Omental fat pad (tissue), 4 donors: Measurements from ENCODE around the gene KHNYN. TPM values are rescaled to one million over a fixed set of nuclear protein-coding genes. Genes with fewer than 3 reads are reported as not detected.

Source experiments
- ATAC-seq: fragments of 150-250 bp; one replicate; pipeline ENCODE4 v1.9.1; 2016; ENCODE audit warnings: mild to moderate bottlenecking, moderate library complexity; ENCODE audit not compliant: low FRiP score
- DNase-seq: peaks from one replicate; pipeline ENCODE4 v3.0.0-alpha.2; 2019; ENCODE audit warnings: low spot score
- CTCF ChIP-seq, 3 donors: fragments of 450-650 bp; IDR thresholded peaks; one replicate each; pipeline ENCODE4 v1.5.1; 2016 to 2017; ENCODE audit warnings: antibody characterized with exemption in 3 of 3, mild to moderate bottlenecking in 3 of 3, moderate library complexity in 2 of 3
- total RNA-seq, 4 donors: library from RNA; depleted of rRNA; stranded (reverse); fragments of >200 nt; gene quantifications; one replicate each; pipeline ENCODE4 v1.1.0, GENCODE V29; 2016

Gene KHNYN
- total RNA-seq, 4 donors from 2014 or later: 32.1 to 77.1 (median 43.5) TPM

GRCh38 chr14:24431569-24432258, 2.0 kb downstream of the KHNYN start:
- peak in 2 of 3 donors; percentile 46 to 72 for TF ChIP-seq CTCF (IDR thresholded peaks at IDR 0.05)
- DNase-seq: peak; percentile 89
- ATAC-seq: peak; percentile 73

GRCh38 chr14:24432259-24433131, 2.7 kb downstream of the KHNYN start:
- no peak for DNase-seq
- no peak for TF ChIP-seq CTCF (IDR thresholded peaks at IDR 0.05)
- ATAC-seq: no peak

GRCh38 chr14:24434036-24434435, 4.3 kb downstream of the KHNYN start:
- TF ChIP-seq CTCF (IDR thresholded peaks at IDR 0.05): no peak
- no peak for DNase-seq
- no peak for ATAC-seq

- ATAC-seq (no peak), DNase-seq (no peak)
- TF ChIP-seq CTCF (IDR thresholded peaks at IDR 0.05): no peak
Measured at GRCh38 chr14:24434676-24435075, 4.9 kb downstream of the KHNYN start.

- ATAC-seq: no peak
- no peak for DNase-seq
- no peak for TF ChIP-seq CTCF (IDR thresholded peaks at IDR 0.05)
Measured at GRCh38 chr14:24435192-24435810, 5.5 kb downstream of the KHNYN start.

- no peak for TF ChIP-seq CTCF (IDR thresholded peaks at IDR 0.05)
- no peak for ATAC-seq
- DNase-seq: no peak
Measured at GRCh38 chr14:24435998-24436354, 6.2 kb downstream of the KHNYN start.
